Measurements from ENCODE around the gene CDKAL1.

The CDKAL1 gene

GRCh38 chr6:21138336-21139069 is 604.2 kb downstream of the CDKAL1 start:
- Histone ChIP-seq H3K36me3 (ENCODE audit: control insufficient read depth in 1 of 2, insufficient read depth in 2 of 2, low read length in 2 of 2) (no peaks in the 10 kb centered on the region), H3K4me1 (ENCODE audit: control insufficient read depth in 1 of 2, insufficient read depth in 2 of 2, low read length in 2 of 2) (peaks cover 0 to 21% of the 10 kb centered on the region in 2 donors), H3K27ac (ENCODE audit: low read length) (no peak overlapping the region), H3K9me3 (ENCODE audit: control insufficient read depth in 1 of 2, low read length in 2 of 2) (no peaks in the 10 kb centered on the region), H3K27me3 (ENCODE audit: low read depth, low read length) (no peaks in the 10 kb centered on the region), H3K4me3 (ENCODE audit: low read depth in 1 of 2, low read length in 2 of 2) (no peak overlapping the region)

GRCh38 chr6:21140966-21141365 is 606.7 kb downstream of the CDKAL1 start:
- H3K4me3 ChIP-seq (ENCODE audit: low read depth in 1 of 2, low read length in 2 of 2): no peak overlapping the region
- H3K27ac ChIP-seq (ENCODE audit: low read length): no peak overlapping the region
- H3K27me3 ChIP-seq (ENCODE audit: low read depth, low read length): no peaks in the 10 kb centered on the region
- H3K4me1 ChIP-seq (ENCODE audit: control insufficient read depth in 1 of 2, insufficient read depth in 2 of 2, low read length in 2 of 2): peaks cover 0 to 14% of the 10 kb centered on the region in 2 donors
- no peaks in the 10 kb centered on the region for H3K36me3 ChIP-seq (ENCODE audit: control insufficient read depth in 1 of 2, insufficient read depth in 2 of 2, low read length in 2 of 2)
- no peaks in the 10 kb centered on the region for H3K9me3 ChIP-seq (ENCODE audit: control insufficient read depth in 1 of 2, low read length in 2 of 2)

GRCh38 chr6:21141616-21142303 is 607.5 kb downstream of the CDKAL1 start:
- H3K4me3 ChIP-seq (ENCODE audit: low read depth in 1 of 2, low read length in 2 of 2): no peak overlapping the region
- no peaks in the 10 kb centered on the region for H3K27me3 ChIP-seq (ENCODE audit: low read depth, low read length)
- no peaks in the 10 kb centered on the region for H3K36me3 ChIP-seq (ENCODE audit: control insufficient read depth in 1 of 2, insufficient read depth in 2 of 2, low read length in 2 of 2)
- H3K4me1 ChIP-seq (ENCODE audit: control insufficient read depth in 1 of 2, insufficient read depth in 2 of 2, low read length in 2 of 2): peaks cover 0 to 14% of the 10 kb centered on the region in 2 donors
- no peak overlapping the region for H3K27ac ChIP-seq (ENCODE audit: low read length)
- H3K9me3 ChIP-seq (ENCODE audit: control insufficient read depth in 1 of 2, low read length in 2 of 2): no peaks in the 10 kb centered on the region

GRCh38 chr6:21142741-21143140 is 608.5 kb downstream of the CDKAL1 start:
- Histone ChIP-seq H3K9me3 (ENCODE audit: control insufficient read depth in 1 of 2, low read length in 2 of 2) (no peaks in the 10 kb centered on the region), H3K4me3 (ENCODE audit: low read depth in 1 of 2, low read length in 2 of 2) (no peak overlapping the region), H3K36me3 (ENCODE audit: control insufficient read depth in 1 of 2, insufficient read depth in 2 of 2, low read length in 2 of 2) (no peaks in the 10 kb centered on the region), H3K27ac (ENCODE audit: low read length) (no peak overlapping the region), H3K27me3 (ENCODE audit: low read depth, low read length) (no peaks in the 10 kb centered on the region), H3K4me1 (ENCODE audit: control insufficient read depth in 1 of 2, insufficient read depth in 2 of 2, low read length in 2 of 2) (peaks cover 0 to 13% of the 10 kb centered on the region in 2 donors)

- no peaks in the 10 kb centered on the region for H3K9me3 ChIP-seq (ENCODE audit: control insufficient read depth in 1 of 2, low read length in 2 of 2)
- H3K4me1 ChIP-seq (ENCODE audit: control insufficient read depth in 1 of 2, insufficient read depth in 2 of 2, low read length in 2 of 2): peaks cover 0 to 4% of the 10 kb centered on the region in 2 donors
- H3K27me3 ChIP-seq (ENCODE audit: low read depth, low read length): no peaks in the 10 kb centered on the region
- H3K36me3 ChIP-seq (ENCODE audit: control insufficient read depth in 1 of 2, insufficient read depth in 2 of 2, low read length in 2 of 2): no peaks in the 10 kb centered on the region
- H3K27ac ChIP-seq (ENCODE audit: low read length): no peak overlapping the region
- H3K4me3 ChIP-seq (ENCODE audit: low read depth in 1 of 2, low read length in 2 of 2): no peak overlapping the region
Observed at GRCh38 chr6:21143645-21144044, 609.4 kb downstream of the CDKAL1 start.

GRCh38 chr6:21144928-21145327 is 610.7 kb downstream of the CDKAL1 start:
- H3K4me1 ChIP-seq (ENCODE audit: control insufficient read depth in 1 of 2, insufficient read depth in 2 of 2, low read length in 2 of 2): no peaks in the 10 kb centered on the region
- no peak overlapping the region for H3K27ac ChIP-seq (ENCODE audit: low read length)
- H3K27me3 ChIP-seq (ENCODE audit: low read depth, low read length): no peaks in the 10 kb centered on the region
- H3K4me3 ChIP-seq (ENCODE audit: low read depth in 1 of 2, low read length in 2 of 2): no peak overlapping the region
- no peaks in the 10 kb centered on the region for H3K36me3 ChIP-seq (ENCODE audit: control insufficient read depth in 1 of 2, insufficient read depth in 2 of 2, low read length in 2 of 2)
- H3K9me3 ChIP-seq (ENCODE audit: control insufficient read depth in 1 of 2, low read length in 2 of 2): no peaks in the 10 kb centered on the region

GRCh38 chr6:21147995-21148394 is 613.7 kb downstream of the CDKAL1 start:
- H3K4me3 ChIP-seq (ENCODE audit: low read depth in 1 of 2, low read length in 2 of 2): no peak overlapping the region
- no peaks in the 10 kb centered on the region for H3K9me3 ChIP-seq (ENCODE audit: control insufficient read depth in 1 of 2, low read length in 2 of 2)
- no peaks in the 10 kb centered on the region for H3K4me1 ChIP-seq (ENCODE audit: control insufficient read depth in 1 of 2, insufficient read depth in 2 of 2, low read length in 2 of 2)
- no peak overlapping the region for H3K27ac ChIP-seq (ENCODE audit: low read length)
- no peaks in the 10 kb centered on the region for H3K36me3 ChIP-seq (ENCODE audit: control insufficient read depth in 1 of 2, insufficient read depth in 2 of 2, low read length in 2 of 2)
- no peaks in the 10 kb centered on the region for H3K27me3 ChIP-seq (ENCODE audit: low read depth, low read length)

GRCh38 chr6:21149470-21149869 is 615.2 kb downstream of the CDKAL1 start:
- H3K27ac ChIP-seq (ENCODE audit: low read length): no peak overlapping the region
- H3K4me1 ChIP-seq (ENCODE audit: control insufficient read depth in 1 of 2, insufficient read depth in 2 of 2, low read length in 2 of 2): no peaks in the 10 kb centered on the region
- H3K4me3 ChIP-seq (ENCODE audit: low read depth in 1 of 2, low read length in 2 of 2): no peak overlapping the region
- no peaks in the 10 kb centered on the region for H3K36me3 ChIP-seq (ENCODE audit: control insufficient read depth in 1 of 2, insufficient read depth in 2 of 2, low read length in 2 of 2)
- H3K27me3 ChIP-seq (ENCODE audit: low read depth, low read length): no peaks in the 10 kb centered on the region
- no peaks in the 10 kb centered on the region for H3K9me3 ChIP-seq (ENCODE audit: control insufficient read depth in 1 of 2, low read length in 2 of 2)

- H3K27ac ChIP-seq (ENCODE audit: low read length): no peak overlapping the region
- H3K27me3 ChIP-seq (ENCODE audit: low read depth, low read length): no peaks in the 10 kb centered on the region
- no peaks in the 10 kb centered on the region for H3K4me1 ChIP-seq (ENCODE audit: control insufficient read depth in 1 of 2, insufficient read depth in 2 of 2, low read length in 2 of 2)
- no peaks in the 10 kb centered on the region for H3K36me3 ChIP-seq (ENCODE audit: control insufficient read depth in 1 of 2, insufficient read depth in 2 of 2, low read length in 2 of 2)
- H3K9me3 ChIP-seq (ENCODE audit: control insufficient read depth in 1 of 2, low read length in 2 of 2): no peaks in the 10 kb centered on the region
- no peak overlapping the region for H3K4me3 ChIP-seq (ENCODE audit: low read depth in 1 of 2, low read length in 2 of 2)
Observed at GRCh38 chr6:21150667-21151066, 616.4 kb downstream of the CDKAL1 start.

GRCh38 chr6:21151119-21151518 is 616.9 kb downstream of the CDKAL1 start:
- Histone ChIP-seq H3K27me3 (ENCODE audit: low read depth, low read length) (no peaks in the 10 kb centered on the region), H3K4me3 (ENCODE audit: low read depth in 1 of 2, low read length in 2 of 2) (no peak overlapping the region), H3K27ac (ENCODE audit: low read length) (no peak overlapping the region), H3K36me3 (ENCODE audit: control insufficient read depth in 1 of 2, insufficient read depth in 2 of 2, low read length in 2 of 2) (no peaks in the 10 kb centered on the region), H3K4me1 (ENCODE audit: control insufficient read depth in 1 of 2, insufficient read depth in 2 of 2, low read length in 2 of 2) (no peaks in the 10 kb centered on the region), H3K9me3 (ENCODE audit: control insufficient read depth in 1 of 2, low read length in 2 of 2) (no peaks in the 10 kb centered on the region)

- H3K4me3 ChIP-seq (ENCODE audit: low read depth in 1 of 2, low read length in 2 of 2): no peak overlapping the region
Observed at GRCh38 chr6:21151530-21151929, 617.3 kb downstream of the CDKAL1 start.

More at GRCh38 chr6:21151530-21151929, 617.3 kb downstream of the CDKAL1 start:
- Histone ChIP-seq H3K27me3 (ENCODE audit: low read depth, low read length) (no peaks in the 10 kb centered on the region), H3K27ac (ENCODE audit: low read length) (no peak overlapping the region), H3K4me1 (ENCODE audit: control insufficient read depth in 1 of 2, insufficient read depth in 2 of 2, low read length in 2 of 2) (no peaks in the 10 kb centered on the region), H3K36me3 (ENCODE audit: control insufficient read depth in 1 of 2, insufficient read depth in 2 of 2, low read length in 2 of 2) (no peaks in the 10 kb centered on the region), H3K9me3 (ENCODE audit: control insufficient read depth in 1 of 2, low read length in 2 of 2) (no peaks in the 10 kb centered on the region)
